Measurements from ENCODE around the gene CDK11A.

Gene CDK11A

DNA sequence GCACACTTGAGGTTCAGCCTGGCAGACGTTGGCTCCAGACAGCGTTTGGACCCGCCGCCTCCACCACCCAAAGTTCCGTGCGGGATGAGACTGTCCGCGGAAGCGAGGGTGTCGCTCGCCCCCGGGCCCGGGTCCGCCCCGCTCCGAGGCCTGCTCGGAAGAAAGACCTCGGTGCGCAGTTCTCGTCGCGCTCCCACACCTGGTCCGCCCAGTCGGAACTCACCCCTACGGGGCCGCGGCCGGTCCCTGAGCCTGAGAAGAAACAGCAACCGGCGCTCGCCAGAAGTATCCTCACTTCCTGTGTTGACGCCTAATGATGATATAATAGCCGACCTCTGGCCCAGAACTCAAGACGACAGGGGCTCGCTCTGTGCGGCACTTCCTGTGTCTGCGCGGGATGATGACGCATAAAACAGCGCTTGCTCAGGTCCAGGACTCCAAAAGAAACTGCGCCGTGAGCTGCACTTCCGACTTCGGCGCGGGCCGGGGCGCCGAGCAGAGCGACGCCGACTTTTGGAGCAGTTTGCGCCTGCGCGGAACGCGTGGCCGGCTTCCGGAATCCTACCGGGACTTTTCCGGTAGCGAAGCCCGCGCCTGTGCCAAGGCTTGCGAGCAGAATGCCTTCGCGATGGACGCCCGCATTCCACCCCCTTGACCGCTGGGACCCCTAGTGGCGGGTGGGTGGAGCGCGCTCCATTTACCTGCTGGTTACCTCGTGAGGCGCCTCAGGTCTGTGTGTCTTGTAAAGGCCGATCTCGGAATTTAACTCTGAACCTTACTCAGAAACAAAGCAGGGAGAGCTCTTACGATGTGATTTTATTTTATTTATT lies at the start of gene CDK11A:
TSS of gene CDK11A (minus strand) at position 323 of the 830 bp plus-strand sequence. CDS start 1,539 bp downstream, outside the sequence.
- peak; percentile 85 to 97 (median 93) for DNase-seq (ENCODE audit: low read depth in 2 of 3, low spot score in 2 of 3)

- no peak for DNase-seq (ENCODE audit: low read depth in 2 of 3, low spot score in 2 of 3)
Measured at GRCh38 chr1:1773874-1774273, 49.7 kb upstream of the CDK11A start.

DNA sequence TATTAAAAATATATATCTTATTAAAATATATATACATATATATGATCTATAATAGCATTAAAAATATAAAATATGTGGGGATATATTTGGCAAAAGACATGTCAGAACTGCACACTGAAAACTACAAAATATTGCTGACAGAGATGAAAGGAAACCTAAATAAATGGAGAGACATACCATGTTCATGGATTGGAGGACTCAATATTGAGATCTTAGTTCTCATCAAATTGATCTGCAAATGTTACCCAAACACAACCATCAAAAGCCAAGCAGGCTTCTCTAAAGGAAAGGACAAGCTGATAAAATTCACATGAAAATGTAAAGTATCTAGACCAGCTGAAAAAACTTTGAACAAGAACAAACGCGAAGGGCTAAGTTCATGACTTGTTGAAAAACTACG lies 46.9 kb upstream of the CDK11A start:
- DNase-seq (ENCODE audit: low read depth in 2 of 3, low spot score in 2 of 3) = no peak

DNA sequence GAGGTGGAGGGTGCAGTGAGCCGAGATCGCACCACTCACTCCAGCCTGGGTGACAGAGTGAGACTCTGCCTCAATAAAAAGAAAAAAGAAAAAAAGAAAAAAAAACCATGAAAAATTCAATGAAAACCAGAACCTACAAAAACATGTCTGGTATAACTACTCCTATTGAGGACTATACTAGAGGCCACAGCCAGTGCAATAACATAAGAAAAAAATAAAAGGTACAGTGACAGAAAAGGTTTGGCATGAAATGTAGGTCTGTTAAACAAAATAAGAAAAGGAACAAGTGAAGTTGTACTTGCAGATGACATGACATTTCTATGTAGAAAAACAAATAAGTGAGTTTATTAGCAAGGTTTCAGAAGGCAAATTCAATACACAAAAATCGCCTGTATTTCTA lies 45.9 kb upstream of the CDK11A start:
- DNase-seq (ENCODE audit: low read depth in 2 of 3, low spot score in 2 of 3) = no peak

DNA sequence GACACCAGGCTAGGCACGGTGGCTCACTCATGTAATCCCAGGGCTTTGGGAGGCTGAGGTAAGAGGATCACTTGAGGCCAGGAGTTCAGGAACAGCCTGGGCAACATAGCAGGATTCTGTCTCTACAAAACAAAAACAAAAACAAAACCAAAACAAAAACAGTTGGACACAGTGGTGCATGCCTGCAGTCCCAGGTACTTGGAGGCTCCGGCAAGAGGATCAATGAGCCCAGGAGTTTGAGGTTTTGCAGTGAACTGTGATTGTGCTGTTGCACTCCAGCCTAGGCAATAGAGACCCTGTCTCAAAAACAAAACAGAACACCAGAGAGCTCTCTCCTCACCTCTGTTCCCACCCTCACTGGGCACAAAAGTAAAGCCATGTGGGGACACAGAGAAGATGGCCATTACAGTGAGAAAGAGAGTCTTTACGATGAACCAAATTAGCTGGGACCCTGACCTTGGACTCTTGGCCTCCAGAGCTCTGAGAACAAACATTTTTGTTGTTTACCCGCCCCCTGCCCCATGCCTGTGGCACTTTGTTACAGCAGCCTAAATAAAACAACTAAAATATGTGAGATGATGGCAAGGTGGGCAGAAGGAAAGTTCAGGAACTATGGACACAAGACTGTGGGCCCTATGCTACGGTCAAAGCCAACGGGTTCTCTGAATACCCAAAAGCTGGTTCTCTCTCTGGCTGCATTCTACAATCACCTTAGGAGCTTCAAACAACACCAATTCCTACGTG lies 44.3 kb upstream of the CDK11A start:
- DNase-seq (ENCODE audit: low read depth in 2 of 3, low spot score in 2 of 3) = no peak

GRCh38 chr1:1764876-1765470 lies 40.8 kb upstream of the CDK11A start:
- no peak for DNase-seq (ENCODE audit: low read depth in 2 of 3, low spot score in 2 of 3)

DNA sequence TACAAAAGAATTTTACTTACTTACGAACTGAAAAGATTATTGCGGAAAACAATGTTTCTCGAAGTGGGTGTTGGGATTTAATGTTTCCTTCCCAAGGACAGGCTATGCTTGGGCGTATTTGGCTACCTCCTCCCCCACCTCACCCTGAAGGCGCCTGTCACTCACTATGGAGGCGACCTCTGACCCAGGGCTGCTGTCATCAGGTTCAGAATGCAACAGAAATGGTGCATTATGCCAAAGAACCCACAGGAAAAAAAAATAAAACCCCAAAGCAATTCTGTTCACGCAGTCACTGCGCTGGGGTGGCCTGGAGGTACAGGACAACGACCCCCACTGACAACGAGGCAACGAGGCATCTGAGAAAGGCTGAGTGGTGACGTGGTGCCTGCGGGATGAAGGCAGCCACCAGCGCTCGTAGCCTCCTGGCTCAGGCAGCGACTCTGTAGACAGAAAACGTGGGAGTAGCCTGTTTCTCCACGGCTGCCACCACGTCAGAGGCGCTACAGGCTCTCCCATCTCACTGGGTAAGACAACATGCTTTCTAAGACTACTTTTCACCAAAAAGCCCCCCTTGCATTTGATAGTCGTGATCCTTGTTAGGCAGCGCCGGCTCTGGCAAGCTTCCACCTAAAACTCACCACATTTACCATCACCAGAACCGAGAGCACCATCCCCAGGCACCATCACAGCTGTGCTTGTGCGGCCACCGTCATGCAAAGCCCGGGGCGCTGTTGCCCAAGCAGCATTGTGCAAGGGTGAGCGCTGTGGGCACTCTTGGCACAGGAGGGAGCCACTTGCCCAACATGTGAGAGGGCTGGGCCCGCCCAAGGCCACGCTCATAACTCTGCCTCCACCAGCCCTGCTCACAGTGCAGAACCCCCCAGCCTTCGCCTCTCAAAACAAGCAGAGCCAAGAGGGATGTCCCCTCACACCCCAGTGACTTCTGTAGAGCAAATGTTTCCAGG lies 39.8 kb upstream of the CDK11A start:
- DNase-seq (ENCODE audit: low read depth in 2 of 3, low spot score in 2 of 3) = no peak

DNA sequence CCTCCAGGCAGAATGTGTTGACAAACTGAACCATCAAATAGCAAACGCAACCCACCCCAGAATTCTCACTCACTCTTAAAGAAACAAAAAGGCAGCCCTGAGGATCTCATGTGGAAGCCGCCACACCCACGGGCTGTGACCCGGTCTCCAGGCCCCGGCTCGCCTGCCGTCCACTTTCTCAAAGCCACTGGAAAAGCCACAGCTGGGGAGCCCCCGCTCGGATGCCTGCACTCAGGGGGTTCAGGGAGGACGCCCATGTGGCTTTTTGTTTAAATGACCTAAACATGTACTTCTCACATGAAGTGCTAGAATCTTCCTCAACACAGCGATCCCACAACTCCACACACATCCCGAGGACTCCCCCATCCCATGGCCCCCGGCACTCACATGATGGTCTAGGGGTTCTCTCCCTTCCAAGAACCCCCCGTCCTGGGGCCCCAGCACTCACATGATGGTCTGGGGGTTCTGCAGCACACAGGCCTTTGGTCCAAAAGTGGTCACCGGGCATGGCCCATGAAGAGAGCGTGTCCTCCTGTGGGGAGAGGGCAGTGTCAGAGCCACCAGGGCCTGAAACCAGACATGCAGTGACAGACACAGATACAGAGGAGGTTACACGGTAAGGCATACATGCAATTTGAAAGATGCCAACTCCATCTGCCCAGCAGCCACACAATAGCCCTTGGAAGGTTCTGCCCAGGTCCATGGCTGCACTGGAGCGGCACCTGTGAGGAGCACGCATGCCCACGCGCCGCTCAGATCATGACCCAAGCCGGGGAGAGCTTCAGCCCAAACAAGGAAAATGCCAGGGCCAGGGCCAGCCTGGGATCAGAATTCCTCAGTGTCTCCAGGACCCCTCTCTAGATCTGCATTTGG lies 37.6 kb upstream of the CDK11A start:
- no peak for DNase-seq (ENCODE audit: low read depth in 2 of 3, low spot score in 2 of 3)

- no peak for DNase-seq (ENCODE audit: low read depth in 2 of 3, low spot score in 2 of 3)
Measured at GRCh38 chr1:1760715-1761114, 36.6 kb upstream of the CDK11A start.

DNA sequence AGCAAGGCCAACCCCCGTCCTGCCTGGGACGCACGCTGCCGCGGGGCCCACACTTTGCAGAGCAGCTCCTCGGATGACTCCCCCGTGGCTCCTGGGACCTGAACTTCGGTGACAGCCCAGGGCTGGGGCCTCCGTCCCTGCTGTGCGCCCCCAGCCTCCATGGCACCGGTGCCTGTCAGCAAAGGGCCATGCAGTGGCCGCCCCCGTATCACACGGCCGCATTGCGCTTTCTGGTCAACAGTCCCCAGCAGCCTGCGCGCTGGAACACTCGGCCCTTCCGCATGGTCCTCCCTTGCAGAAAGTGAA lies 36.1 kb upstream of the CDK11A start:
- no peak for DNase-seq (ENCODE audit: low read depth in 2 of 3, low spot score in 2 of 3)

DNA sequence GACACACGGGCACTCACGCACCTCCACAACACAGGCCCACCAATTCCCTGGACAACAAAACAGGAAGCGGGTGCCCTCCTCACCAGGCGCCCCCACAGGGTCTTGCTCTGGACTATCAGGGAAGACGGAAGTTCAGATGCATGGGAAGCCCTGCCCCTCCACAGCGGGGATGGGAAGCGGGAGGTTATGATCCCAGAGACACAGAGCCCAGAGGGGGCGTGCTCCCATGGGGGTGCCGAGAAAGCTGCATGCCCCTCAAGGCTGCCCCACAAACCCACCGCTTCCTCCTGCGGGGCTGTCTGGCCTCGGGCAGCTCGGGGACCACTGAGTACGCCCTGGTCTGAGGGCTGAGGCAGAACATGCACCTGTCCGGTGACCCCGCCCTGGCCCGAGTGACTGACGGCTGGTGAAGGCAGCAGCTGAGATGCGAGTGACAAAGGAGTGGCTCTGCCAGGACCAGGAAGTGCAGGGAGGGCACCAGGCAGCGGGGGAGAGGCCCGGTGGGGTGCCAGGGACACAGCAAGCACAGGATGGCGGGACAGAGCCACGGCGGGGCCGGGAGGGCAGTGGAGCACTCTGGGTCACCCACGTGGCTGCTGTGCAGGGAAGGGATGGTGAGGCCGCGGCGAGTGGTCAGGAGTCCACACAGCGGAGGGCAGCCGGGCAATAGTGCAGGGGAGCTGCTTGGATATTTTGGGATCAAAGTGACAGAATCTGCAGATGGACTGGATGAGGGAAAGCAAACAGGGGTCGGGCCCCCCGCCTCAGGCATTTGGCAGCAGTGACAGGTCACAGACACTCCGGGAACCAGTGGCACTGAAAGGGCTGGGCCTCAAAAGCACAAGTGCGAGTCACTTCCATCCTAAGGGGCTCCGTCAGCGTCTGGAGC lies 35.5 kb upstream of the CDK11A start:
- DNase-seq (ENCODE audit: low read depth in 2 of 3, low spot score in 2 of 3) = no peak

- no peak for DNase-seq (ENCODE audit: low read depth in 2 of 3, low spot score in 2 of 3)
Measured at GRCh38 chr1:1758692-1759455, 34.7 kb upstream of the CDK11A start.

GRCh38 chr1:1758059-1758621 lies 34.0 kb upstream of the CDK11A start:
- no peak for DNase-seq (ENCODE audit: low read depth in 2 of 3, low spot score in 2 of 3)

DNA sequence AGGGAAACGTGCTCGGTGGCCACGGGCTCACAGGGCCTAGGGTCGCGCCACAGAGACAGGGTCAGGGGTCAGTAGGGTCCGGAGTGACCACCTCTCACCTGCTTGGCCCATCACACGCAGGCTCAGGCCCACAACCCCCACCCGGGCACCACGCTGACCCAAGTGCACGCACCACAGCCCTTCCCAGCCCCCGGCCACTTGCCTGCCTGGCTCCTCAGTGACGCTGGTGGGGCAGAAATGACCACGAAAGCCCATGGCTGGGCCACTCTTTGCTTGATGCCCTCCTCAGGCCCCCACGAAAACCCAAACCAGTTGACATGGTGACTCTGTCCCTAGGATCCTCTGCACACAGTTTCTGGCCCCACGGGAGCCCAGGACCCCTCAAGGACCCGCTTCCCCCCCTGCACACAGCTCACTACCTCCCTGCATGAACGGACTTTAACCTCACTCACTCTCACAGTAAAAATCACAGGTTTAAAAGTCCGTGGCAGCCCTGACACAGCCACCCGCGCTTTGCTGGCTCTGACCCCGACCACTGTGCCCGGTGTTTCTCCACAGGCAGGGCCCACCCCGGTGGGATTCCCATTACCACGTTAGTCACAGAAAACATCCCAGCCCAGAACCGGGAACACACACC lies 33.4 kb upstream of the CDK11A start:
- DNase-seq (ENCODE audit: low read depth in 2 of 3, low spot score in 2 of 3) = no peak

DNA sequence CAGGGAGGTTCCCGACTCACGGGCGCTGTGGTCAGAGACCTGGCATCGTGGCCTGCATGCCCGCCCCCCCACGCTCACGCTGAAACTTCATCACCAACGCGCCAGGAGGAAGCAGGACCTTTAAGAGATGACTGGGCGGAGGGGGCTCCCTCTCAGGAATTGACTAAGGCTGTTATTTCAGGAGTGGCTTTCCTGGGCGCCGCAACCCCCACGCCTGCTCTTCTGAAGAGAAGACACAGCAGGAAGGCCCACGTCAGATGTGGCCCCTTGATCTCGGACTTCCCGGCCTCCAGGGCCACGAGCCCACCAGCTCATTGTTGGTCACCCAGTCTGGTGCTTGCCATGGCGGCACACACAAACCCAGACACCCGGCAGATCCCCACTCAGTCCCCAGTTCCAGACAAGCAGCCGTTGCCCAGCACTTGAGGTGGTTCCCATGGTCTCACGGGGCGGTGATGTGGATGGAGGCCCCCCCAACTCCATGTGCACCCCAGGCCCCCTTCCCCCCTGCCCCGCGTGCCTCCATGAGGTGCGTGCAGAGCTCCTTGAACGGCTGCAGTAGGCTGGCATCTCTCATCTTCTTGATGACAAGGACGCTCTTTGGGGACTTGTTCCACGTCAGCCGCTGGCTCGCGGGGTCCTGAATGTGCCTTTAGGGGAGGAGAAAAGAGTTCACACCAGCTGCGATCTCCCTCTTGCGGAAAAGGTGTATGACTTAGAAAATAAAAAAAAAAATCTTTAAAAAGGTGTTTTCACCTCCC lies 32.7 kb upstream of the CDK11A start:
- DNase-seq (ENCODE audit: low read depth in 2 of 3, low spot score in 2 of 3) = no peak

DNA sequence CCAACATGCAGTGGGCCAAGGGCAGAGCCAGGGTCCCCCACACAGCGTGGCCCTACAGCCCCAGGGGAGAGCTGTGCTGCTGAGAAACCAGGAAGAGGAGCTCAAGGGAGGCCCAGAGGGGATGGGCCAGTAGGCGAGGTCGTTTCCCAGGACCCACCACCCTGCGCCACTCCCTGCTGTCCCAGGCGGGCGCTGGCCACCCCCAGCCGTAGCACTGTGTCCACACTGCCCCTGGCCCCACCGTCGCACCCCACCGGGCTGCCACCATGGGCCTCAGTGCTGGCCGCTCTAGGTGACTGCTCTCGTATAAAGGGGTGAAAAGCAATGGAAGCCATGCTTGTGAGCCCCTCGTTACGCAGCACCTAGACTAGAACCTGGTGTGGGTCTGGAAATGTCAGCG lies 31.7 kb upstream of the CDK11A start:
- DNase-seq (ENCODE audit: low read depth in 2 of 3, low spot score in 2 of 3) = no peak

DNA sequence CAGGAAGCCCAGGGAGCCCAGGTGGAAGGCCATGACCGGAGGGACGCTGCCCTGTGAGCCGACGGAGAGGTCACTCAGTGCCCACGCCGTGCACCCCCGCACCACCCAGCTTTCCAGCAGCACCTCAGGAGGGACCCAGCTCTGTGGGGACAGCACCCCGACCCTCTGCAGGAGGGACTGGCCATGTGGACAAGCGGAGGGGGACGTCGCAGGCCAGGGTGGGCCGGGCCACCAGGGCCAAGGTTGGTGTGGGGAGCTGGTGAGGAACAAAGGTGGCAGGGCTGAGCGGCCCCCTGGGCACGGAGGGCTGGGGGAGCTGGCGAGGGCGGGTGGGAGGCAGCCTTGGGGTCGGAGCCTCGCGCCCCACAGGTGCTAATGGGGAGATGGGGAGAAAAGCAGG lies 31.3 kb upstream of the CDK11A start:
- DNase-seq (ENCODE audit: low read depth in 2 of 3, low spot score in 2 of 3) = no peak

Measured in activated CD8-positive, alpha-beta memory T cell treated with anti-CD3 and anti-CD28 coated beads for 48 hours (primary cell).